ENCODE data around the gene ALKBH5. TPM values are rescaled to one million over a fixed set of nuclear protein-coding genes. Genes with fewer than 3 reads are reported as not detected.

The ALKBH5 gene
- total RNA-seq, 1 experiment from 2014 or later: 97.8 TPM

- POLR2A ChIA-PET: interaction anchor here (1.0 kb wide), 1 partner anchor 15 kb away, joined by 3 read pairs; no protein-coding TSS in a partner anchor
- H3K9me3 ChIP-seq (ENCODE audit: control insufficient read depth in 1 of 2, insufficient read depth in 1 of 2, low read depth in 1 of 2, low read length in 2 of 2): no peaks in the 10 kb centered on the region
- no TSS peak for BruUV-seq (replicated peaks)
- H3K9ac ChIP-seq (ENCODE audit: low read length): no peak overlapping the region
- DNase-seq (ENCODE audit: low read depth, low spot score): no peak
- H3K27ac ChIP-seq (ENCODE audit: low read depth, low read length): no peak overlapping the region; the same call in 1 of the 2 replicates
- ATAC-seq: no peak
- H3K4me2 ChIP-seq (ENCODE audit: low read length): no peak overlapping the region
- no peaks in the 10 kb centered on the region for H4K20me1 ChIP-seq (ENCODE audit: insufficient read depth)
- H3K9me2 ChIP-seq (ENCODE audit: insufficient read depth): no peaks in the 10 kb centered on the region
- no peak overlapping the region for H3K4me3 ChIP-seq (replicated peaks in 1 of 2; ENCODE audit: low read depth in 1 of 2, low read length in 2 of 2)
- intact Hi-C loops (cut with micrococcal nuclease): no loop called here
- H3K36me3 ChIP-seq (ENCODE audit: control insufficient read depth in 1 of 2, insufficient read depth in 2 of 2, low read length in 2 of 2): no peaks in the 10 kb centered on the region
- H3K79me2 ChIP-seq (ENCODE audit: insufficient read depth, low read length): no peaks in the 10 kb centered on the region
- H2AFZ ChIP-seq (ENCODE audit: low read depth, low read length, poor library complexity, severe bottlenecking): no peak overlapping the region
- H3K4me1 ChIP-seq (ENCODE audit: control insufficient read depth in 1 of 2, insufficient read depth in 2 of 2, low read length in 2 of 2): no peaks in the 10 kb centered on the region
- CTCF ChIA-PET: interaction anchor here (1.4 to 5.7 kb wide), 2 partner anchors 9 to 14 kb away, joined by 3 to 27 read pairs; no protein-coding TSS in a partner anchor
- no peaks in the 10 kb centered on the region for H3K27me3 ChIP-seq (ENCODE audit: insufficient read depth, low read length)
- RAD21 ChIA-PET (ENCODE audit: low non-redundant PET in 1 of 2, low total read pairs in 2 of 2, uncharacterized antibody in 2 of 2, unreplicated experiment in 2 of 2): no interaction called here
- TF ChIP-seq POLR2A (IDR thresholded peaks at IDR 0.05; ENCODE audit: borderline replicate concordance, extremely low read depth, insufficient read depth, insufficient read length) (no peak), MAX (IDR thresholded peaks at IDR 0.05) (no peak), CBX3 (IDR thresholded peaks at IDR 0.05; ENCODE audit: low read depth) (no peak), ZFX (IDR thresholded peaks at IDR 0.05) (no peak), SIN3A (IDR thresholded peaks at IDR 0.05; ENCODE audit: low read depth) (no peak), ZBTB33 (IDR thresholded peaks at IDR 0.05; ENCODE audit: extremely low read depth, insufficient replicate concordance, low read length) (no peak), ELF1 (IDR thresholded peaks at IDR 0.05; ENCODE audit: borderline replicate concordance, low read depth) (no peak), YY1 (IDR thresholded peaks at IDR 0.05; ENCODE audit: extremely low read depth, insufficient replicate concordance, low read depth, low read length) (no peak), REST (IDR thresholded peaks at IDR 0.05; ENCODE audit: low read depth) (no peak), JUND (IDR thresholded peaks at IDR 0.05) (no peak), ZNF274 (IDR thresholded peaks at IDR 0.05; ENCODE audit: low read depth, low read length) (no peak), EZH2 (IDR thresholded peaks at IDR 0.05) (no peak), CEBPB (IDR thresholded peaks at IDR 0.05; ENCODE audit: low read depth) (no peak)
Observed at GRCh38 chr17:18139498-18139897, 44.1 kb upstream of the ALKBH5 start.
